Activated B cell treated with CpG ODN at 0.5 μM for 24 hours (primary cell): ENCODE results near the gene MAST2. TPM values are rescaled to one million over a fixed set of nuclear protein-coding genes. Genes with fewer than 3 reads are reported as not detected.

Experiments
- ATAC-seq: fragments of 200-7000 bp; cut with Tn5 transposase; one replicate; pipeline ENCODE4 v1.10.0; 2021; ENCODE audit warnings: low read depth, mild to moderate bottlenecking, moderate library complexity
- CTCF ChIA-PET: fragments of 350-600 bp; sonication (Branson Sonifier 250); formaldehyde crosslinking; loops from one replicate; lab custom pipeline; 2021; ENCODE audit warnings: antibody characterized with exemption; lab: Charles Lee
- POLR2A ChIA-PET: fragments of 350-600 bp; sonication (Branson Sonifier 250); formaldehyde crosslinking; loops from one replicate; lab custom pipeline; 2021; ENCODE audit warnings: antibody characterized with exemption; lab: Charles Lee
- DNase-seq: peaks from one replicate; pipeline ENCODE4 v3.0.0; 2022
- H3K27ac Mint-ChIP-seq: one replicate; pipeline ENCODE4 v1.8.0; 2020; ENCODE audit warnings: mixed read lengths
- H3K27me3 Mint-ChIP-seq: one replicate; pipeline ENCODE4 v1.8.0; 2021; ENCODE audit warnings: mixed read lengths
- H3K36me3 Mint-ChIP-seq: one replicate; pipeline ENCODE4 v1.8.0; 2021; ENCODE audit warnings: low read depth, mixed read lengths
- H3K4me1 Mint-ChIP-seq: one replicate; pipeline ENCODE4 v1.8.0; 2021; ENCODE audit warnings: mixed read lengths
- H3K4me3 Mint-ChIP-seq: one replicate; pipeline ENCODE4 v1.8.0; 2020; ENCODE audit warnings: mild to moderate bottlenecking, mixed read lengths
- H3K9me3 Mint-ChIP-seq: one replicate; pipeline ENCODE4 v1.8.0; 2020; ENCODE audit warnings: mixed read lengths
- CTCF ChIP-seq: fragments of 200-600 bp; IDR thresholded peaks from one replicate; pipeline ENCODE4 v1.8.0; 2022; ENCODE audit warnings: antibody characterized with exemption, mild to moderate bottlenecking
- intact Hi-C: fragments of 100-400 bp; cut with micrococcal nuclease; formaldehyde crosslinking; loops from one replicate; pipeline ENCODE4 v1.15.1; 2024
- total RNA-seq: library from RNA; stranded (reverse); gene quantifications from 2 replicates; pipeline ENCODE4 v1.2.3, GENCODE V29; 2022

The MAST2 gene
- total RNA-seq, 1 donor from 2014 or later: 20.9 TPM

GRCh38 chr1:45995298-45995697 is 191.9 kb downstream of the MAST2 start:
- Mint-ChIP-seq H3K9me3 (peaks cover 5% of the 10 kb centered on the region), H3K4me1 (peaks cover 9% of the 10 kb centered on the region), H3K27me3 (no peaks in the 10 kb centered on the region), H3K4me3 (no peak overlapping the region), H3K27ac (no peak overlapping the region), H3K36me3 (peaks cover 2% of the 10 kb centered on the region)
- TF ChIP-seq CTCF: no peak
- CTCF ChIA-PET: no interaction called here
- no peak for ATAC-seq
- intact Hi-C loops: no loop called here
- DNase-seq: no peak
- POLR2A ChIA-PET: no interaction called here

GRCh38 chr1:45998020-45998617 is 194.7 kb downstream of the MAST2 start:
- Mint-ChIP-seq H3K27me3 (no peaks in the 10 kb centered on the region), H3K4me3 (no peak overlapping the region), H3K9me3 (no peaks in the 10 kb centered on the region), H3K4me1 (no peaks in the 10 kb centered on the region), H3K27ac (no peak overlapping the region), H3K36me3 (peaks cover 2% of the 10 kb centered on the region)
- ChIA-PET POLR2A (no interaction called here), CTCF (no interaction called here)
- ATAC-seq (no peak), DNase-seq (no peak)
- intact Hi-C loops: no loop called here
- TF ChIP-seq CTCF: no peak

- Mint-ChIP-seq H3K4me1 (no peaks in the 10 kb centered on the region), H3K36me3 (peaks cover 4% of the 10 kb centered on the region), H3K27ac (no peak overlapping the region), H3K4me3 (no peak overlapping the region), H3K9me3 (no peaks in the 10 kb centered on the region), H3K27me3 (no peaks in the 10 kb centered on the region)
- ChIA-PET CTCF (no interaction called here), POLR2A (no interaction called here)
- no peak for TF ChIP-seq CTCF
- DNase-seq (no peak), ATAC-seq (no peak)
- intact Hi-C loops: no loop called here
Measured at GRCh38 chr1:45999507-45999906, 196.1 kb downstream of the MAST2 start.

GRCh38 chr1:46001081-46001785 is 197.8 kb downstream of the MAST2 start:
- CTCF ChIA-PET: no interaction called here
- no peaks in the 10 kb centered on the region for H3K4me1 Mint-ChIP-seq
- no peak for TF ChIP-seq CTCF
- intact Hi-C loops: no loop called here
- DNase-seq (no peak), ATAC-seq (no peak)
- no peaks in the 10 kb centered on the region for H3K9me3 Mint-ChIP-seq
- no peak overlapping the region for H3K27ac Mint-ChIP-seq
- POLR2A ChIA-PET: no interaction called here
- peaks cover 7% of the 10 kb centered on the region for H3K36me3 Mint-ChIP-seq
- no peaks in the 10 kb centered on the region for H3K27me3 Mint-ChIP-seq
- no peak overlapping the region for H3K4me3 Mint-ChIP-seq

- CTCF ChIA-PET: no interaction called here
- H3K4me1 Mint-ChIP-seq: no peaks in the 10 kb centered on the region
- no peak overlapping the region for H3K4me3 Mint-ChIP-seq
- no peak for TF ChIP-seq CTCF
- no peak overlapping the region for H3K27ac Mint-ChIP-seq
- DNase-seq (no peak), ATAC-seq (no peak)
- H3K36me3 Mint-ChIP-seq: peaks cover 19% of the 10 kb centered on the region
- no peaks in the 10 kb centered on the region for H3K9me3 Mint-ChIP-seq
- H3K27me3 Mint-ChIP-seq: no peaks in the 10 kb centered on the region
- POLR2A ChIA-PET: no interaction called here
- intact Hi-C loops: no loop called here
Measured at GRCh38 chr1:46002551-46003150, 199.2 kb downstream of the MAST2 start.
